ENCODE results near the gene RGS19.

RGS19 gene

DNA sequence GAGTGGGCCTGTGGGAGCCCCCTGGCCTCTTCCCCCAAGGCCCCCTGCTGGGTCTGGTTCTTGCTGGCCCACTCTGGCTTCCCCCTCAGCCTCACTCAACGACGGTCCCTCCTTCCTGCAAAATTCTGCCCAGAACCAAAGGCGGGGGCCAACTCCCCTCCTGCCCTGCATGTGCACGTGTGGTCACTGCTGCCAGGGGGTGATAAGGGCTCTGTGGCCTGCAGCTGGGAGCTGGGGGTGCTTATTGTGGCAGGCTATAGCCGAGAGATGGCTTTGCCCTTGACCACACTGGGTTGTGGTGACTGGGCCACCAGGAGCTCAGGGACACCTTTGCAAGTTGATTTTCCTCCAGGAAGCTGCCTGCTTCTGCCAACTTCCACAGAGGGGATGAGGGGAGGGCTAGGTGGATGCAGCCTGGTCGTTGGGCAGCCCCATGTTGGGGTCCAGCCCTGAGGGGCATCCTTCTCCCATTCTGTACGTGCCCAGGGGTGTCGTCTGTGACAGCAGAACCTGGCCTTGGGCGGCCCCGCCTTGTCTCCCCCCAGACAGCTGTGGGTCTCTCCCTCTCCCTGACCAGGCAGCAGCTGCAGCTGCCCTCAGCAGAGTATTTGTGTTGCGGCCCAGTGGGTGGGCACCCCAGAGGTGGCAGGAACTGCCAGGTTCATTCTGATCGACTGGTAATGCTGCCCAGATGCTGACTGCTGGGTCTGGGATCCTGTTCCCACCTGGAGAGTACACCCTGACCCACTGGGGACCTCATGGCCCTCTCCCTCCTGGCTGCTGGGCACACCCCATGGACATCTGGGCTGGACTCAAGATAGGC is 10.7 kb downstream of the RGS19 start:
- Histone ChIP-seq H3K9ac (ENCODE audit: low read length) (no peak overlapping the region), H3K9me3 (ENCODE audit: control insufficient read depth, low read length) (no peaks in the 10 kb centered on the region), H3K27me3 (ENCODE audit: control insufficient read depth, insufficient read depth, low read length) (no peaks in the 10 kb centered on the region), H3K36me3 (ENCODE audit: control insufficient read depth, insufficient read depth, low read length) (no peaks in the 10 kb centered on the region), H3K4me1 (ENCODE audit: control insufficient read depth, insufficient read depth, low read length) (peaks cover 20% of the 10 kb centered on the region), H3K4me3 (ENCODE audit: low read length) (no peak overlapping the region)

DNA sequence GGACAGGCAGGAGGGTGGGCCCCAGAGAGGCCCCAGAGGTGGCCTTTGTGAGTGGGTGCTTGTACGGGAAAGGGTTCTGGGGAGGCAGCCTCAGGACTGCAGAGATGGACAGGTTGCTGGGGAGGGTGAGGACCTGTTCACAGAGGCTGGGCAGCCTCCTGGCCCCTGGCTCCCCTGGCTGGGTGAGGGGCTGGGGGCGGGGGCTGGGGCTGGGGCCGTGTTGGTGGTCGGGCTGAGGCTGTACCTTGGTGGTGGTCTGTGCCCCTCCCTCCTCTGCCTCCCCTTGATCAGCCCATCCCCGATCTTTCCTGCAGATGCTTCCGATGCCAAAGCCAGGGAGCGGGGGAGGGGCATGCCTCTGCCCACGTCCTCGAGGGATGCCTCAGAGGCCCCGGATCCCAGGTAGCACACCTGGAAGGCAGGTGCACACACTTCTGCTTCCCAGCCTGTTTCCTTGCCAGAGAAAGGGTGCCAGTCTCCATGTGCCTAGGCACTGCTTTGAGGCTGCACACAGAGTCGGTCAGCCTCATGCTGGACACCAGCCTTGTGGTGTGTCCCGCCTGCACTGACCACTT is 11.5 kb downstream of the RGS19 start:
- no peak overlapping the region for H3K4me3 ChIP-seq (ENCODE audit: low read length)
- no peaks in the 10 kb centered on the region for H3K36me3 ChIP-seq (ENCODE audit: control insufficient read depth, insufficient read depth, low read length)
- H3K9ac ChIP-seq (ENCODE audit: low read length) = no peak overlapping the region
- no peaks in the 10 kb centered on the region for H3K27me3 ChIP-seq (ENCODE audit: control insufficient read depth, insufficient read depth, low read length)
- H3K4me1 ChIP-seq (ENCODE audit: control insufficient read depth, insufficient read depth, low read length) = peaks cover 23% of the 10 kb centered on the region
- H3K9me3 ChIP-seq (ENCODE audit: control insufficient read depth, low read length) = no peaks in the 10 kb centered on the region

DNA sequence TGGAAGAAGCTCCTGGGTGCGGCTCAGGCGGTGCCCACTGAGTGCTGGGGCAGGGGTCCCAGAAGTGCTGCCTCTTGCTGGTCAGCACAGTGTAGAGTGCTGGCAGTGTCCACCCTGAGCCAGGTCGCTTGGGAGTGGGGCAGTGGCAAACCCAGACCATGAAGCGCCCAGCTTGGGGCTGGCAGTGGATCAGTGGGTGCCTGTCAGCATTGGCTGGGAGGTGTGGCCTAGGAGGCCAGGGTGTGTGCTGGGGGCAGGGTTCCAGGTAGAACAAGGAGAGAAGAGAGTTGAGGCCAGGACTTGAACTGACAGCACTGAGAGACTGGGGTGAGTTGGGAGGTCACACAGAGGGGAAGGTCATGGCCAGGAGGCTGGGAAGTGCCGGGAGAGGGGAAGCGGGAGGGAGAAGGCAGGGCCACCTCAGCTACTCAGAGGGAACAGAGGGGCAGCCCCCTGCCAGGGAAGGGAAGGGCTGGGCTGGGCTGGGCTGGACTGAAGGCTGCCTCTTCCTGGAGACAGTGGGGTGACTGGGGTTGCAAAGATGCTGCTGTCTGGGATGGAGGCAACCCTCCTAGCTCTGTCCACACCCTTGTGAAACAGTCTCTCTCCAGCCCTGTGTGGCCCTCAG is 12.2 kb downstream of the RGS19 start:
- no peaks in the 10 kb centered on the region for H3K36me3 ChIP-seq (ENCODE audit: control insufficient read depth, insufficient read depth, low read length)
- H3K4me1 ChIP-seq (ENCODE audit: control insufficient read depth, insufficient read depth, low read length) = peaks cover 29% of the 10 kb centered on the region
- no peak overlapping the region for H3K4me3 ChIP-seq (ENCODE audit: low read length)
- H3K9me3 ChIP-seq (ENCODE audit: control insufficient read depth, low read length) = no peaks in the 10 kb centered on the region
- H3K9ac ChIP-seq (ENCODE audit: low read length) = no peak overlapping the region
- H3K27me3 ChIP-seq (ENCODE audit: control insufficient read depth, insufficient read depth, low read length) = no peaks in the 10 kb centered on the region

DNA sequence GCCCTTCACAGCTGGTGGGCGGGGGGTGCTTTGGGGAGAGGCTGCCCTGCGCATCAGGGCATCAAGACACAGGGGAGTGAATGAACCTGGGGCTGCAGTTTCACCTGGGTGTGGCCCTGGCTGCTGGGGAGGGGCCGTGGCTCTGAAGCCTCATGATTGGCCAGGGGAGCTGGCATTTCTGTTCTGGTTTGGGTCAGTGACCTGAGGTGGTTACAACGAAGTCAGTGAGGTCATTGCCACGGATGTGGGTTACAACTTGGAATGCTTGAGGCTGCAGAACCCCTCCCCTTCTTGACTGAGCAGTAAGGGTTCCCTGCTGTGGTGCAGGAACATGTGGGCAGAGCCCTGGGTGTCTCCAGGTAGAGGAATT is 13.4 kb downstream of the RGS19 start:
- Histone ChIP-seq H3K9ac (ENCODE audit: low read length) (no peak overlapping the region), H3K27me3 (ENCODE audit: control insufficient read depth, insufficient read depth, low read length) (no peaks in the 10 kb centered on the region), H3K9me3 (ENCODE audit: control insufficient read depth, low read length) (no peaks in the 10 kb centered on the region), H3K4me3 (ENCODE audit: low read length) (no peak overlapping the region), H3K4me1 (ENCODE audit: control insufficient read depth, insufficient read depth, low read length) (peaks cover 31% of the 10 kb centered on the region), H3K36me3 (ENCODE audit: control insufficient read depth, insufficient read depth, low read length) (no peaks in the 10 kb centered on the region)

DNA sequence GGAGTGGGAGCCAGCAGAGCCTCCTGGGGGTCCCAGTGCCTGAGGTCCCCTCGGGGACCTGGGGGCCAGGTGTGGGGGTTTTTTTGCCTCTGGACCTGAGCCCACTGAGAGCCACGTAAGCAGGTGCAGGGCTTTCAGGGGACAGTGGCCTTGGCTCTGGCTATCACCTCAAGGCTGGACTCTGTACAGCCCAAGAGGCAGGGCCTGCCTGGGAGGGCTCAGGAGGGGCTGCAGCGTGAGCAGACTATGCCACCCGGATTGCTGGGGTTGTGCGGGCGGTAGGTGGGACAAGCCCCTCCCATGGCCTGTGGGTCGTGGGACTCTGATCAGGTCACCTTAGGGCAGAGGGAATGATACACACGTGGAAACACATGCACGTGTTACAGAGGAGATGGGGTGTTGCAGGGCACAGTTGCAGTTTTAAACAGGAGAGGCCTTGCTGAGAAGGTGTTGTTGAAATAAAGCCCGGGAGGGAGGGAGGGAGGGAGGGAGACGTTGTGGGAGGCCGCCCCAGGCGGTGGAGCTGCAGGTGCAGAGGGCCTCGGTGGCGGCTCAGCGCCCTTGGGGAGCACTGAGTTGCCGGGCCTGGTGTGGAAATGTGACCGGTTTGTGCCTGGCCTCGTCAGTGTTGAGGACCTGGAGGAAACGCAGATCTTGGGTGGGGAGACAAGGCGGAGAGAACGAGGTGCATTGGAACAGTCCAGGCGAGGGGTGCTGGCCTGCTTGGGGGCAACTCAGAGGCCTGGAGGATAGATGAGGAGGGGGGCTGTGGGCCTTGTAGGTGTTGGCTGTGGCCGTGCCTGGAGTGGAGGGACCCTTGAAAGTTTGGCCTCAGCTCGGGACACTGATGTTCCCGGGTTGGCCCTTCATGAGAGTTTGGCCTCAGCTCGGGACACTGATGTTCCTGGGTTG is 14.0 kb downstream of the RGS19 start:
- no peaks in the 10 kb centered on the region for H3K9me3 ChIP-seq (ENCODE audit: control insufficient read depth, low read length)
- no peak overlapping the region for H3K9ac ChIP-seq (ENCODE audit: low read length)
- no peak overlapping the region for H3K4me3 ChIP-seq (ENCODE audit: low read length)
- peaks cover 31% of the 10 kb centered on the region for H3K4me1 ChIP-seq (ENCODE audit: control insufficient read depth, insufficient read depth, low read length)
- no peaks in the 10 kb centered on the region for H3K27me3 ChIP-seq (ENCODE audit: control insufficient read depth, insufficient read depth, low read length)
- no peaks in the 10 kb centered on the region for H3K36me3 ChIP-seq (ENCODE audit: control insufficient read depth, insufficient read depth, low read length)

DNA sequence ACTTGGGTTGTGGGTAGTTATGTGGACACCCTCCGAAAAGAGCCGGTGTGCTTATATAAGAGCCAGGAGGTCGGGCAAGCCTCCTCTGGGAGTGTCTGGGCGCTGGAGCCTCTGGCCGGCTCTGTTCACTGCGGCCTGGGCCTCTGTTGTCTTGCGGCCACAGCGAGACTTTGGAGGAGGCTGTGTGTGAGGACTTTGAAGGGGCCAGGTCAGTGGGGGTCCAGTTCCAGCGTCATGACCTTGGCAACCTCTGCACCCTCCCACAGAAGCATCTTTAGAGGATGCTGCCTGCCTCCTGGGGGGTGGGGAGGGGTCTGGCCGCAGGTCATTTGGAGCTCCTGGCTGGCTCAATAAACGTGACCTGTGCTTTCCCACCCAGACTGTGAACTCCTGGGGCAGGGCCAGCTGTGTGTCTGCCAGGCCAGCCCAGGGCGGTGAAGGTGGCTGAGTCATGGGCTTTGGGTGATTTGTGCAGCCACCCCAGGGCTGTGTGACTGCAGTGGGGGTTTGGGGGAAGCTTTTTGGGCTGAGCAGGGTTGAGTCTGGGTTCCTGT is 15.1 kb downstream of the RGS19 start:
- no peaks in the 10 kb centered on the region for H3K9me3 ChIP-seq (ENCODE audit: control insufficient read depth, low read length)
- peak overlapping the region; percentile 64 for H3K9ac ChIP-seq (ENCODE audit: low read length)
- H3K4me3 ChIP-seq (ENCODE audit: low read length) = peak overlapping the region; percentile 56
- H3K4me1 ChIP-seq (ENCODE audit: control insufficient read depth, insufficient read depth, low read length) = peaks cover 31% of the 10 kb centered on the region
- H3K36me3 ChIP-seq (ENCODE audit: control insufficient read depth, insufficient read depth, low read length) = no peaks in the 10 kb centered on the region
- H3K27me3 ChIP-seq (ENCODE audit: control insufficient read depth, insufficient read depth, low read length) = no peaks in the 10 kb centered on the region

DNA sequence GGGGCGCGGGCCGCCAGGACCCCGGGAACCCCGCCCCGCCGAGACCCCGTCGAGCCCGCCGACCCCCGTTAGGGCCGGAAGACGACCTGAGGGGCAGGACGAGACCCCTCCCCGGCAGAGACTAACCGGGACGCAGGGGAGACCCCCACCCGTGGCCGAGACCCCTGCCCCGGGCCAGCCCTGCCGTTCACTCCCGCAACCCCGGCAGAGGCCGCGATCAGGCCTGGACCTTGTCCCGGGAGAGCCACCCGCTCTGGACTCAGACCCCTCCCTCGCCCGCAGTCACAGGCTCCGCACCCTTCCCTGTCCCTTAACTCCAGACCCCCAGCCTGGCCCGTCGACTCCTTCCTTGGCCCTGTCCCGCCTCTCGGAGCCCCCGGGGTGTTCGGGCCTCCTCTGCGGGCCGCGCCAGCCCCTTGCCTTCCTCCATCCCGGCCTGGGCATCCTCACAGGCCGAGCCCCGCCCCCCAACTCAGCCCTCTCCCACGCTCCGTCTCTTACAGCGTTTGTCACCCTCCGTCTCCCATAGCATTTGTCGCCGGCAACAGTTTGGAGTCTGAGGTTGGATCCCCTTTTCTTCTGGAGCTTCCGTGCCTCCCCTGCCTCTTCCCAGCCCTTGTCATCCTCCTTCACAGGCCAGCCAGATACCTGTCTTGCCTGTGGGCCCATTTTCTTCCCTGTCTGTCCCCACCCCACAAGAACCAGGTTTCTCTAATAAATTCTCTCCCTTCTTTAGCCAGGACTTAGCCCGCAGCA is 15.8 kb downstream of the RGS19 start:
- peak overlapping the region; percentile 64 for H3K9ac ChIP-seq (ENCODE audit: low read length)
- no peaks in the 10 kb centered on the region for H3K27me3 ChIP-seq (ENCODE audit: control insufficient read depth, insufficient read depth, low read length)
- H3K9me3 ChIP-seq (ENCODE audit: control insufficient read depth, low read length) = no peaks in the 10 kb centered on the region
- H3K4me3 ChIP-seq (ENCODE audit: low read length) = peak overlapping the region; percentile 56
- no peaks in the 10 kb centered on the region for H3K36me3 ChIP-seq (ENCODE audit: control insufficient read depth, insufficient read depth, low read length)
- H3K4me1 ChIP-seq (ENCODE audit: control insufficient read depth, insufficient read depth, low read length) = peaks cover 31% of the 10 kb centered on the region

DNA sequence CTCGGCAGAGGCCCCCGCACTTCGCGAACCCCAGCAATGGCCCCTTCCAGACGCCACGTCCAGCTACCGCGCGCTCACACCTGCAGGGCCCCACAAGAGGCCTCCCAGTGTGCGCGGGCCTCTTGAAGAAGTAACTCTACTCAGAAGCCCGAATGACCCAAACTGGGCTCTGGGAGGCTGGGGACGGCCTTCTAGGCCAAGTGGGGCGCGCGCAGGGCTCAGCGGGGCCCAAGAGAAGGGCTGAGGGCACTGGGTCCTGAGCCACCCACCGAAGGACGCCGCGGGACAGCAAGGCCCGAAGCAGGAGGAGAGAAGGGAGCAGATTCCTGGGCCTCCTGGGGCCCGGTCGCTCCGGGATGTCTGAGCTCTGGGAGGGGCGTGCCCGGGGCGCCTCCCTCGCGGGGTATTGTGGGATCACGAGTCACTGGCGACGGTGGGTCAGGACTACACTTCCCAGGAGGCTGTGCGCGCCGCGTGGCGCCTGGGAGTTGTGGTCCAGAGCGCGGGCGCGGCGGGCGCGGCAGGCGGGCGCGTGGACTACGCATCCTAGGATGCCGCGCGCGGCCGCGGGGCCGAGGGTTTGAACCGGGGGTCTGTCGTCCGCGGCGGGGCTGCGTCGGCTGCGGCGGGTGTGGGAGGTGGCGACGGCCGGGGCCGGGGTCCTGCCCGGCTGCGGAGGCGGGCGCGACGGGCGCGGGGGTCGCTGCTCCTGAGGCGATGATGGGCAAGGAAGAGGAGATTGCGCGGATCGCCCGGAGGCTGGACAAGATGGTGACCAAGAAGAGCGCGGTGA is 16.5 kb downstream of the RGS19 start, which contains the start of gene TCEA2:
Gene TCEA2, plus strand, starts transcription at position 603 of the 793 bp plus-strand sequence. Its CDS starts 115 bp downstream, at position 718.
- H3K4me3 ChIP-seq (ENCODE audit: low read length) = peak within 1 kb of the TSS; percentile 56
- no peaks in the 10 kb centered on the region for H3K36me3 ChIP-seq (ENCODE audit: control insufficient read depth, insufficient read depth, low read length)
- H3K9ac ChIP-seq (ENCODE audit: low read length) = peak within 1 kb of the TSS; percentile 70
- no peaks in the 10 kb centered on the region for H3K27me3 ChIP-seq (ENCODE audit: control insufficient read depth, insufficient read depth, low read length)
- no peaks in the 10 kb centered on the region for H3K9me3 ChIP-seq (ENCODE audit: control insufficient read depth, low read length)
- H3K4me1 ChIP-seq (ENCODE audit: control insufficient read depth, insufficient read depth, low read length) = peaks cover 38% of the 10 kb centered on the region

DNA sequence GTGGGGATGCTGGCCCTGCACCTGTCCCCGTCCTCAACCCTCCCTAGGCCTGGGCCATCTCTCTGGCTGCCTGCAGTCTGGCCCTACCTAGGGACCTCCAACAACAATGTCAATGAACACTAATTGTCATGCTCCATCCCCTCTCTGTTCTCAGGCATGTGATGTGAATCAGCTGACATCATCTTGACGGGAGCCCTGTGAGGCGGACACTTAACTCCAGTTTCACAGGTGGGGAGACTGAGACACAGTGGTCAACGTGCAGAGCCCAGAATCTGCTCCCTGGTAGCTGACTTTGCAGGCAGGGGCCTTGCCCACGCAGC is 17.1 kb downstream of the RGS19 start:
- Histone ChIP-seq H3K4me1 (ENCODE audit: control insufficient read depth, insufficient read depth, low read length) (peaks cover 44% of the 10 kb centered on the region), H3K9me3 (ENCODE audit: control insufficient read depth, low read length) (no peaks in the 10 kb centered on the region), H3K27me3 (ENCODE audit: control insufficient read depth, insufficient read depth, low read length) (peaks cover 4% of the 10 kb centered on the region), H3K9ac (ENCODE audit: low read length) (peak overlapping the region; percentile 70), H3K4me3 (ENCODE audit: low read length) (peak overlapping the region; percentile 25), H3K36me3 (ENCODE audit: control insufficient read depth, insufficient read depth, low read length) (no peaks in the 10 kb centered on the region)

DNA sequence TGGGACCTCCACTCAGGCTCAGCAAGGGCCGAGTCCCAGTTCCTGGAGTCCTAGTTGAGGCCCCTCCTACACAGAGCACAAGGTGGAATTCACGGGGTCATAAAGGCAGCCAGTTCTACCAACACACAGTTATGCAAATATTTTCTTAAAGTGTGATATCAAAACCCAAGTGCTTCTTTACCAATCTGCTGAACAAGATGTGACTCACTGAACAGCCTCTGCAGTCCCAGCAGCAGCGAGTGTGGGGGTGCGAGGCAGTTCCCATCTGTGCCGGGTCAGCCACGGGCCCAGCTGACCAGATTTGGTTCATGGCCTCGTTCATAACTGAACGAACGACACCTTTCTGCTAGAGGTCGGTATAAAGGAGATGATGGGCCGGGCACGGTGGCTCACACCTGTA is 20.8 kb downstream of the RGS19 start:
- no peak overlapping the region for H3K4me3 ChIP-seq (ENCODE audit: low read length)
- H3K4me1 ChIP-seq (ENCODE audit: control insufficient read depth, insufficient read depth, low read length) = peaks cover 23% of the 10 kb centered on the region
- no peaks in the 10 kb centered on the region for H3K9me3 ChIP-seq (ENCODE audit: control insufficient read depth, low read length)
- H3K36me3 ChIP-seq (ENCODE audit: control insufficient read depth, insufficient read depth, low read length) = no peaks in the 10 kb centered on the region
- H3K9ac ChIP-seq (ENCODE audit: low read length) = peak overlapping the region; percentile 14
- H3K27me3 ChIP-seq (ENCODE audit: control insufficient read depth, insufficient read depth, low read length) = peaks cover 37% of the 10 kb centered on the region

Measured in mucosa of stomach (tissue), 1 donor.